ENCODE measurements around the gene C11orf91.
"Not testable (repeated sequence)": the region's sequence is repeated elsewhere in the genome, so short reads cannot be mapped to it uniquely, and the experiment has no call there.

C11orf91 gene

GRCh38 chr11:33696931-33697638 is 3.5 kb downstream of the C11orf91 start:
- no peak for DNase-seq (ENCODE audit: low spot score)

- DNase-seq (ENCODE audit: low spot score), result no peak
These were observed 4.2 kb downstream of the C11orf91 start for GRCh38 chr11:33696411-33696810.

- DNase-seq (ENCODE audit: low spot score), result no peak
These were observed 5.5 kb downstream of the C11orf91 start for GRCh38 chr11:33695051-33695566.

GRCh38 chr11:33694346-33695050 is 6.1 kb downstream of the C11orf91 start:
- DNase-seq (ENCODE audit: low spot score), result no peak

- DNase-seq (ENCODE audit: low spot score), result no peak
These were observed 8.1 kb downstream of the C11orf91 start for GRCh38 chr11:33692541-33692940.

- DNase-seq (ENCODE audit: low spot score), result no peak
These were observed 8.6 kb downstream of the C11orf91 start for GRCh38 chr11:33692013-33692504.

GRCh38 chr11:33691066-33691864 is 9.4 kb downstream of the C11orf91 start:
- no peak for DNase-seq (ENCODE audit: low spot score)

GRCh38 chr11:33690290-33691065 is 10.1 kb downstream of the C11orf91 start:
- DNase-seq (ENCODE audit: low spot score), result no peak

- no peak for DNase-seq (ENCODE audit: low spot score)
These were observed 11.1 kb downstream of the C11orf91 start for GRCh38 chr11:33689501-33689900.

- no peak for DNase-seq (ENCODE audit: low spot score)
These were observed 11.5 kb downstream of the C11orf91 start for GRCh38 chr11:33689085-33689484.

- peak; percentile 41 for DNase-seq (ENCODE audit: low spot score)
These were observed 12.7 kb downstream of the C11orf91 start for GRCh38 chr11:33687733-33688479.

- no peak for DNase-seq (ENCODE audit: low spot score)
These were observed 15.5 kb downstream of the C11orf91 start for GRCh38 chr11:33685082-33685481.

GRCh38 chr11:33684003-33684706 is 16.5 kb downstream of the C11orf91 start:
- DNase-seq (ENCODE audit: low spot score), result no peak

GRCh38 chr11:33682446-33682845 is 18.2 kb downstream of the C11orf91 start:
- no peak for DNase-seq (ENCODE audit: low spot score)

- DNase-seq (ENCODE audit: low spot score), result no peak
These were observed 18.6 kb downstream of the C11orf91 start for GRCh38 chr11:33682019-33682418.

GRCh38 chr11:33678616-33679015 is 22.0 kb downstream of the C11orf91 start:
- DNase-seq (ENCODE audit: low spot score), result not testable (repeated sequence)

- no peak for DNase-seq (ENCODE audit: low spot score)
These were observed 26.4 kb downstream of the C11orf91 start for GRCh38 chr11:33674035-33674814.

GRCh38 chr11:33672273-33672672 is 28.4 kb downstream of the C11orf91 start:
- DNase-seq (ENCODE audit: low spot score), result no peak

- no peak for DNase-seq (ENCODE audit: low spot score)
These were observed 30.2 kb downstream of the C11orf91 start for GRCh38 chr11:33670250-33671011.

Measured in HuH-7 (cell line).